WTC11 (cell line): ENCODE measurements around the gene DHX34. TPM values are rescaled to one million over a fixed set of nuclear protein-coding genes. Genes with fewer than 3 reads are reported as not detected.

Experiments used
- ATAC-seq: fragments of 200-7000 bp; cut with Tn5 transposase; 2 replicates; pipeline ENCODE4 v1.10.0; 2021; ENCODE audit warnings: mild to moderate bottlenecking, moderate library complexity
- CTCF ChIA-PET: fragments of 300-600 bp; sonication (Branson Sonifier 250); formaldehyde crosslinking; loops from one replicate; lab custom pipeline; 2021; ENCODE audit warnings: antibody characterized with exemption; lab: Charles Lee
- POLR2A ChIA-PET: fragments of 350-600 bp; sonication (Branson Sonifier 250); formaldehyde crosslinking; loops from one replicate; lab custom pipeline; 2021; ENCODE audit warnings: antibody characterized with exemption; lab: Charles Lee
- DNase-seq: peaks from one replicate; pipeline ENCODE4 v3.0.0; 2021; ENCODE audit warnings: low spot score
- H3K27ac Mint-ChIP-seq: 2 replicates; pipeline ENCODE4 v1.8.0; 2021; ENCODE audit warnings: mixed read lengths
- H3K27me3 Mint-ChIP-seq: 2 replicates; pipeline ENCODE4 v1.8.0; 2021; ENCODE audit warnings: low read depth, mild to moderate bottlenecking, moderate library complexity, mixed read lengths
- H3K36me3 Mint-ChIP-seq: 2 replicates; pipeline ENCODE4 v1.8.0; 2021; ENCODE audit warnings: mixed read lengths
- H3K4me1 Mint-ChIP-seq: 2 replicates; pipeline ENCODE4 v1.8.0; 2022; ENCODE audit warnings: mixed read lengths
- H3K4me3 Mint-ChIP-seq: 2 replicates; pipeline ENCODE4 v1.8.0; 2021; ENCODE audit warnings: mild to moderate bottlenecking, moderate library complexity, mixed read lengths
- H3K9me3 Mint-ChIP-seq: 2 replicates; pipeline ENCODE4 v1.8.0; 2021; ENCODE audit warnings: mixed read lengths
- ARID4B ChIP-seq: sonication (generic); formaldehyde crosslinking; IDR thresholded peaks from 2 replicates; pipeline ENCODE4 v1.8.0; 2023; ENCODE audit warnings: missing genetic modification reagents, mild to moderate bottlenecking, borderline replicate concordance
- ATF1 ChIP-seq: sonication (generic); formaldehyde crosslinking; IDR thresholded peaks from 2 replicates; pipeline ENCODE4 v1.8.1; 2023; ENCODE audit warnings: mild to moderate bottlenecking, moderate library complexity, missing genetic modification reagents
- CREM ChIP-seq: sonication (generic); formaldehyde crosslinking; IDR thresholded peaks from 2 replicates; pipeline ENCODE4 v1.8.1; 2022; ENCODE audit warnings: mild to moderate bottlenecking, missing genetic modification reagents, moderate library complexity
- E2F1 ChIP-seq: sonication (generic); formaldehyde crosslinking; IDR thresholded peaks from 2 replicates; pipeline ENCODE4 v1.8.0; 2022; ENCODE audit warnings: mild to moderate bottlenecking, missing genetic modification reagents
- E2F5 ChIP-seq: sonication (generic); formaldehyde crosslinking; IDR thresholded peaks from 2 replicates; pipeline ENCODE4 v1.8.1; 2022; ENCODE audit warnings: mild to moderate bottlenecking, moderate library complexity, missing genetic modification reagents
- ERG ChIP-seq: fragments of 250-450 bp; sonication (Bioruptor Pico); IDR thresholded peaks from 2 replicates; pipeline ENCODE4 v1.8.0; 2021; ENCODE audit warnings: mild to moderate bottlenecking
- FOXK1 ChIP-seq: sonication (generic); formaldehyde crosslinking; IDR thresholded peaks from 2 replicates; pipeline ENCODE4 v1.8.0; 2022; ENCODE audit warnings: mild to moderate bottlenecking, moderate library complexity, missing genetic modification reagents
- HMGXB4 ChIP-seq: sonication (generic); formaldehyde crosslinking; IDR thresholded peaks from 2 replicates; pipeline ENCODE4 v1.8.1; 2023; ENCODE audit warnings: mild to moderate bottlenecking, moderate library complexity, missing genetic modification reagents
- IRF2 ChIP-seq: sonication (generic); formaldehyde crosslinking; IDR thresholded peaks from 2 replicates; pipeline ENCODE4 v1.8.0; 2022; ENCODE audit warnings: low read depth, missing genetic modification reagents, borderline replicate concordance
- JUN ChIP-seq: sonication (generic); formaldehyde crosslinking; IDR thresholded peaks from 2 replicates; pipeline ENCODE4 v1.8.0; 2023; ENCODE audit warnings: mild to moderate bottlenecking, missing genetic modification reagents
- MYBL2 ChIP-seq: sonication (generic); formaldehyde crosslinking; IDR thresholded peaks from 2 replicates; pipeline ENCODE4 v1.8.1; 2023; ENCODE audit warnings: mild to moderate bottlenecking, moderate library complexity, missing genetic modification reagents
- NFE2L1 ChIP-seq: sonication (generic); formaldehyde crosslinking; IDR thresholded peaks from 2 replicates; pipeline ENCODE4 v1.8.1; 2023; ENCODE audit warnings: missing genetic modification reagents
- RORB ChIP-seq: fragments of 250-450 bp; sonication (Bioruptor Pico); IDR thresholded peaks from 2 replicates; pipeline ENCODE4 v1.9.0; 2021; ENCODE audit warnings: mild to moderate bottlenecking
- SMAD4 ChIP-seq: sonication (generic); formaldehyde crosslinking; IDR thresholded peaks from 2 replicates; pipeline ENCODE4 v1.8.0; 2022; ENCODE audit warnings: mild to moderate bottlenecking, missing genetic modification reagents
- SOX15 ChIP-seq: fragments of 250-450 bp; sonication (Bioruptor Pico); IDR thresholded peaks from 2 replicates; pipeline ENCODE4 v1.9.0; 2021; ENCODE audit warnings: mild to moderate bottlenecking
- TEAD1 ChIP-seq: sonication (generic); formaldehyde crosslinking; IDR thresholded peaks from 2 replicates; pipeline ENCODE4 v1.8.0; 2022; ENCODE audit warnings: mild to moderate bottlenecking, missing genetic modification reagents
- TP53 ChIP-seq: sonication (generic); formaldehyde crosslinking; IDR thresholded peaks from 2 replicates; pipeline ENCODE4 v1.8.1; 2023; ENCODE audit warnings: mild to moderate bottlenecking, missing genetic modification reagents
- USF2 ChIP-seq: sonication (generic); formaldehyde crosslinking; IDR thresholded peaks from 2 replicates; pipeline ENCODE4 v1.8.1; 2023; ENCODE audit warnings: mild to moderate bottlenecking, missing genetic modification reagents, moderate library complexity
- ZNF396 ChIP-seq: fragments of 250-450 bp; sonication (Bioruptor Pico); IDR thresholded peaks from 2 replicates; pipeline ENCODE4 v1.8.0; 2021; ENCODE audit warnings: mild to moderate bottlenecking, moderate library complexity, borderline replicate concordance
- ZNF416 ChIP-seq: fragments of 250-450 bp; sonication (Bioruptor Pico); IDR thresholded peaks from 2 replicates; pipeline ENCODE4 v1.9.0; 2021; ENCODE audit warnings: mild to moderate bottlenecking, inconsistent platforms
- total RNA-seq: library from RNA; stranded (reverse); gene quantifications from 3 replicates; pipeline ENCODE4 v1.2.3, GENCODE V29; 2021

The DHX34 gene
- total RNA-seq, 1 experiment from 2014 or later: 35.6 TPM

- Mint-ChIP-seq H3K4me1 (peaks cover 4% of the 10 kb centered on the region), H3K4me3 (no peak overlapping the region), H3K36me3 (no peaks in the 10 kb centered on the region)
- no peak for ATAC-seq
- TF ChIP-seq E2F5 (CRISPR knock-in tag) (no peak), ERG (CRISPR knock-in tag) (no peak), ZNF396 (CRISPR knock-in tag) (no peak), TEAD1 (CRISPR knock-in tag) (no peak), RORB (CRISPR knock-in tag) (no peak), FOXK1 (CRISPR knock-in tag) (no peak), ATF1 (CRISPR knock-in tag) (no peak), ZNF416 (no peak), TP53 (CRISPR knock-in tag) (no peak), MYBL2 (CRISPR knock-in tag) (no peak), USF2 (no peak), E2F1 (CRISPR knock-in tag) (no peak), CREM (no peak), NFE2L1 (CRISPR knock-in tag) (no peak), IRF2 (CRISPR knock-in tag) (no peak)
- TF ChIP-seq, all 79 proteins: peak for 0
- Mint-ChIP-seq H3K9me3 (no peaks in the 10 kb centered on the region), H3K27me3 (peaks cover 14% of the 10 kb centered on the region), H3K27ac (no peak overlapping the region)
- ChIA-PET POLR2A (no interaction called here), CTCF (interaction anchor here (6.0 kb wide), 1 partner anchor 13 kb away, joined by 51 read pairs; no protein-coding TSS in a partner anchor)
- no peak for DNase-seq
Observed at GRCh38 chr19:47404334-47405196, 55.5 kb downstream of the DHX34 start.

GRCh38 chr19:47405197-47405550 lies 56.1 kb downstream of the DHX34 start:
- Mint-ChIP-seq H3K27ac (no peak overlapping the region), H3K36me3 (no peaks in the 10 kb centered on the region), H3K4me1 (0 out of 2 replicates have a peak, but pooled peaks cover 4% of the 10 kb centered on the region), H3K27me3 (peaks cover 14% of the 10 kb centered on the region), H3K9me3 (no peaks in the 10 kb centered on the region), H3K4me3 (no peak overlapping the region)
- no peak for DNase-seq
- ATAC-seq: no peak
- TF ChIP-seq SOX15 (CRISPR knock-in tag): no peak
- no peak for TF ChIP-seq ARID4B
- no peak for TF ChIP-seq SMAD4 (CRISPR knock-in tag)
- TF ChIP-seq HMGXB4 (CRISPR knock-in tag): no peak
- TF ChIP-seq JUN (CRISPR knock-in tag): no peak
- no peak for TF ChIP-seq MYBL2 (CRISPR knock-in tag)
- POLR2A ChIA-PET: no interaction called here
- CTCF ChIA-PET: no interaction called here
